Astrocyte of the cerebellum (primary cell): ENCODE data around the gene RCSD1.
A peak's percentile ranks its signal among the peaks of the same experiment; 100 is the strongest.

Source experiments
- DNase-seq: peaks from one replicate; pipeline ENCODE4 v3.0.0-alpha.2; 2011; ENCODE audit warnings: low read depth
- H3K4me3 ChIP-seq: 2 replicates; pipeline ENCODE4 v1.5.1; 2011; ENCODE audit warnings: mild to moderate bottlenecking, low read depth, low read length, moderate library complexity
- CTCF ChIP-seq: IDR thresholded peaks from 2 replicates; pipeline ENCODE4 v1.5.1; 2012; ENCODE audit warnings: low read length, low read depth, moderate library complexity, mild to moderate bottlenecking; ENCODE audit errors: missing control alignments
- in situ Hi-C: cut with HindIII; loops from 2 replicates; pipeline ENCODE4 v1.10.0; 2017; ENCODE audit warnings: low sequenced_read_pairs

The RCSD1 gene

GRCh38 chr1:167656657-167657056, 26.6 kb downstream of the RCSD1 start:
- TF ChIP-seq CTCF: no peak
- H3K4me3 ChIP-seq: no peak overlapping the region
- no peak for DNase-seq
- in situ Hi-C loops: no loop called here

- TF ChIP-seq CTCF: no peak
- in situ Hi-C loops: no loop called here
- no peak overlapping the region for H3K4me3 ChIP-seq
- no peak for DNase-seq
Observed at GRCh38 chr1:167658574-167659328, 28.7 kb downstream of the RCSD1 start.

GRCh38 chr1:167659450-167659849, 29.4 kb downstream of the RCSD1 start:
- in situ Hi-C loops: no loop called here
- no peak for TF ChIP-seq CTCF
- DNase-seq: no peak
- no peak overlapping the region for H3K4me3 ChIP-seq

- H3K4me3 ChIP-seq: no peak overlapping the region
- no peak for TF ChIP-seq CTCF
- in situ Hi-C loops: no loop called here
- no peak for DNase-seq
Observed at GRCh38 chr1:167659881-167660280, 29.8 kb downstream of the RCSD1 start.

GRCh38 chr1:167661527-167662426, 31.7 kb downstream of the RCSD1 start:
- H3K4me3 ChIP-seq: no peak overlapping the region
- in situ Hi-C loops: no loop called here
- peak; percentile 62 for DNase-seq
- no peak for TF ChIP-seq CTCF

- in situ Hi-C loops: no loop called here
- TF ChIP-seq CTCF: no peak
- no peak for DNase-seq
Observed at GRCh38 chr1:167663002-167663772, 33.2 kb downstream of the RCSD1 start.

More at GRCh38 chr1:167663002-167663772, 33.2 kb downstream of the RCSD1 start:
- H3K4me3 ChIP-seq: no peak overlapping the region
